Suprapubic skin (tissue), 4 donors: ENCODE results near the gene PMF1. TPM values are rescaled to one million over a fixed set of nuclear protein-coding genes. Genes with fewer than 3 reads are reported as not detected.

Experiments
- DNase-seq, 2 donors: peaks; one replicate each; pipeline ENCODE4 v3.0.0-alpha.2; 2019; ENCODE audit warnings: low spot score in 2 of 2
- H3K27ac ChIP-seq: fragments of 200-600 bp; sonication (generic); one replicate; pipeline ENCODE4 v1.5.1; 2019
- H3K27me3 ChIP-seq: fragments of 200-600 bp; sonication (generic); one replicate; pipeline ENCODE4 v1.5.1; 2019
- H3K36me3 ChIP-seq: fragments of 200-600 bp; sonication (generic); one replicate; pipeline ENCODE4 v1.5.1; 2019
- H3K4me1 ChIP-seq: fragments of 200-600 bp; sonication (generic); one replicate; pipeline ENCODE4 v1.5.1; 2019
- H3K4me3 ChIP-seq: fragments of 200-600 bp; sonication (generic); one replicate; pipeline ENCODE4 v1.5.1; 2019; ENCODE audit warnings: mild to moderate bottlenecking
- H3K9me3 ChIP-seq: fragments of 200-600 bp; sonication (generic); one replicate; pipeline ENCODE4 v1.5.1; 2019
- CTCF ChIP-seq, 2 donors: fragments of 200-600 bp in 1 of 2; fragments of 450-650 bp in 1 of 2; sonication (generic) in 1 of 2; IDR thresholded peaks; one replicate each; pipeline ENCODE4 v1.5.1; 2016 to 2019; ENCODE audit warnings: antibody characterized with exemption in 2 of 2, mild to moderate bottlenecking in 1 of 2, moderate library complexity in 1 of 2
- EP300 ChIP-seq: sonication (generic); formaldehyde crosslinking; IDR thresholded peaks from one replicate; pipeline ENCODE4 v1.6.1; 2017; ENCODE audit warnings: antibody characterized with exemption
- POLR2A ChIP-seq, 2 donors: fragments of 450-650 bp; IDR thresholded peaks; one replicate each; pipeline ENCODE4 v1.6.1; 2017; ENCODE audit warnings: antibody characterized with exemption in 2 of 2, mild to moderate bottlenecking in 2 of 2, moderate library complexity in 2 of 2
- POLR2AphosphoS5 ChIP-seq, 3 donors: sonication (generic); formaldehyde crosslinking; IDR thresholded peaks; one replicate each; pipeline ENCODE4 v1.6.1; 2017; ENCODE audit warnings: antibody characterized with exemption in 3 of 3
- WGBS: methylation state at CpG from one replicate; pipeline ENCODE4 v1.1.5; 2018; 5-methylcytosine and 5-hydroxymethylcytosine counted together
- total RNA-seq, 4 donors: library from RNA; depleted of rRNA; stranded (reverse); fragments of >200 nt; gene quantifications; one replicate each; pipeline ENCODE4 v1.1.0, GENCODE V29; 2016

The PMF1 gene
- total RNA-seq, 4 donors from 2014 or later, result 42.7 to 74.3 (median 70.1) TPM

- TF ChIP-seq CTCF (IDR thresholded peaks at IDR 0.05) (no peak), POLR2A (IDR thresholded peaks at IDR 0.05) (no peak), EP300 (no peak), POLR2AphosphoS5 (IDR thresholded peaks at IDR 0.05) (no peak)
- Histone ChIP-seq H3K27me3 (no peaks in the 10 kb centered on the region), H3K36me3 (peaks cover 21% of the 10 kb centered on the region), H3K4me3 (peak overlapping the region; percentile 86), H3K4me1 (peaks cover 43% of the 10 kb centered on the region), H3K9me3 (no peaks in the 10 kb centered on the region), H3K27ac (peak overlapping the region; percentile 94)
- 77% methylated on average over 1 of the region's 1 CpG for WGBS
- no peak for DNase-seq
These were observed 70.7 kb downstream of the PMF1 start for GRCh38 chr1:156283521-156283920.

- H3K36me3 ChIP-seq, result peaks cover 19% of the 10 kb centered on the region
- 49% methylated on average over 7 of the region's 7 CpGs for WGBS
- no peaks in the 10 kb centered on the region for H3K27me3 ChIP-seq
- no peaks in the 10 kb centered on the region for H3K9me3 ChIP-seq
- peaks cover 43% of the 10 kb centered on the region for H3K4me1 ChIP-seq
- peak within 1 kb of the TSS; percentile 94 for H3K27ac ChIP-seq
- H3K4me3 ChIP-seq, result peak within 1 kb of the TSS; percentile 86
- TF ChIP-seq EP300 (no peak), CTCF (IDR thresholded peaks at IDR 0.05) (no peak), POLR2A (IDR thresholded peaks at IDR 0.05) (no peak), POLR2AphosphoS5 (IDR thresholded peaks at IDR 0.05) (no peak)
- no peak for DNase-seq
These were observed 71.3 kb downstream of the PMF1 start, which contains the start of gene TMEM79 for GRCh38 chr1:156284112-156284511. Gene TMEM79 (plus strand): TSS chr1:156284325. CDS start chr1:156285227, 902 bp downstream.

- H3K4me3 ChIP-seq, result peak overlapping the region; percentile 47
- peaks cover 43% of the 10 kb centered on the region for H3K4me1 ChIP-seq
- WGBS, result 48% methylated on average over 4 of the region's 4 CpGs
- peak overlapping the region; percentile 74 for H3K27ac ChIP-seq
- TF ChIP-seq EP300 (no peak), POLR2AphosphoS5 (IDR thresholded peaks at IDR 0.05) (no peak), POLR2A (IDR thresholded peaks at IDR 0.05) (no peak), CTCF (IDR thresholded peaks at IDR 0.05) (no peak)
- no peaks in the 10 kb centered on the region for H3K9me3 ChIP-seq
- DNase-seq, result no peak
- no peaks in the 10 kb centered on the region for H3K27me3 ChIP-seq
- peaks cover 25% of the 10 kb centered on the region for H3K36me3 ChIP-seq
These were observed 72.0 kb downstream of the PMF1 start for GRCh38 chr1:156284757-156285156.

- Histone ChIP-seq H3K36me3 (peaks cover 27% of the 10 kb centered on the region), H3K4me3 (peak overlapping the region; percentile 47), H3K27me3 (no peaks in the 10 kb centered on the region), H3K4me1 (peaks cover 46% of the 10 kb centered on the region), H3K27ac (peak overlapping the region; percentile 74), H3K9me3 (no peaks in the 10 kb centered on the region)
- WGBS, result 90% methylated on average over 8 of the region's 21 CpGs
- TF ChIP-seq POLR2A (IDR thresholded peaks at IDR 0.05), result no peak
- no peak for TF ChIP-seq EP300
- no peak for TF ChIP-seq CTCF (IDR thresholded peaks at IDR 0.05)
- TF ChIP-seq POLR2AphosphoS5 (IDR thresholded peaks at IDR 0.05), result no peak
- no peak for DNase-seq
These were observed 72.6 kb downstream of the PMF1 start for GRCh38 chr1:156285437-156285836.

- Histone ChIP-seq H3K4me1 (peaks cover 46% of the 10 kb centered on the region), H3K9me3 (no peaks in the 10 kb centered on the region), H3K27me3 (no peaks in the 10 kb centered on the region), H3K27ac (peak overlapping the region; percentile 22), H3K4me3 (peak overlapping the region; percentile 47), H3K36me3 (peaks cover 27% of the 10 kb centered on the region)
- no peak for TF ChIP-seq CTCF (IDR thresholded peaks at IDR 0.05)
- no peak for DNase-seq
- WGBS, result 87% methylated on average over 8 of the region's 8 CpGs
These were observed 73.3 kb downstream of the PMF1 start for GRCh38 chr1:156286061-156286460.

Other genes starting within 250 kb of the PMF1 start
- 10 to 100 TPM; 13.7 to 42.1 (median 20.6) TPM for gene ARHGEF2, start 234.5 kb upstream of the PMF1 start, total RNA-seq
- 100 to 1,000 TPM; 160 to 278 (median 240) TPM for gene SSR2, start 192.1 kb upstream of the PMF1 start, total RNA-seq
- gene UBQLN4, start 159.2 kb upstream of the PMF1 start, total RNA-seq, result 10 to 100 TPM; 32.7 to 42.7 (median 39.8) TPM
- 10 to 100 TPM; 27.3 to 66.6 (median 57.7) TPM for gene LAMTOR2, start 158.2 kb upstream of the PMF1 start, total RNA-seq
- gene RAB25, start 151.8 kb upstream of the PMF1 start, total RNA-seq, result 100 to 1,000 TPM; 150 to 284 (median 205) TPM
- 1 to 10 TPM in 2 of 4 donors, under 1 TPM in 2; 0.42 to 2.7 (median 1.0) TPM for gene MEX3A, start 130.5 kb upstream of the PMF1 start, total RNA-seq
- gene LMNA, start 98.3 kb upstream of the PMF1 start, total RNA-seq, result 100 to 1,000 TPM; 574 to 977 (median 714) TPM
- gene SEMA4A, start 59.4 kb upstream of the PMF1 start, total RNA-seq, result 10 to 100 TPM; 43.8 to 61.2 (median 50.2) TPM
- gene SLC25A44, start 18.9 kb upstream of the PMF1 start, total RNA-seq, result 10 to 100 TPM; 15.1 to 20.4 (median 17.2) TPM
- 1 to 10 TPM in 2 of 4 donors, not detected in 2; 1.2 to 4.4 TPM for gene BGLAP, start 29.2 kb downstream of the PMF1 start, total RNA-seq
- gene PAQR6, start 35.0 kb downstream of the PMF1 start, total RNA-seq, result 10 to 100 TPM in 1 of 4 donors, 1 to 10 TPM in 3; 4.5 to 18.5 (median 7.2) TPM
- 100 to 1,000 TPM in 1 of 4 donors, 10 to 100 TPM in 3; 68.0 to 170 (median 76.6) TPM for gene SMG5, start 69.8 kb downstream of the PMF1 start, total RNA-seq
- gene TMEM79, start 71.3 kb downstream of the PMF1 start, total RNA-seq, result 100 to 1,000 TPM in 2 of 4 donors, 10 to 100 TPM in 2; 81.0 to 120 (median 97.5) TPM
- 10 to 100 TPM; 35.5 to 78.1 (median 42.8) TPM for gene GLMP, start 82.7 kb downstream of the PMF1 start, total RNA-seq
- not detected for gene VHLL, start 86.3 kb downstream of the PMF1 start, total RNA-seq
- gene CCT3, start 125.3 kb downstream of the PMF1 start, total RNA-seq, result 100 to 1,000 TPM in 3 of 4 donors, 10 to 100 TPM in 1; 91.4 to 198 (median 149) TPM
- not detected for gene TSACC, start 125.5 kb downstream of the PMF1 start, total RNA-seq
- 10 to 100 TPM in 1 of 4 donors, 1 to 10 TPM in 3; 7.4 to 14.8 (median 8.1) TPM for gene RHBG, start 156.2 kb downstream of the PMF1 start, total RNA-seq